Tibial artery (tissue), 4 donors: Measurements from ENCODE around the gene SULF2.
A peak's percentile ranks its signal among the peaks of the same experiment; 100 is the strongest.

Source experiments
- DNase-seq, 2 donors: peaks; one replicate each; pipeline ENCODE4 v3.0.0-alpha.2; 2019
- H3K27ac ChIP-seq, 2 donors: fragments of 200-600 bp; sonication (generic) in 1 of 2; 1 replicate in 1 of 2; 2 replicates in 1 of 2; pipeline ENCODE4 v1.5.1; 2018 to 2019; ENCODE audit warnings: mild to moderate bottlenecking in 1 of 2
- H3K27me3 ChIP-seq, 2 donors: fragments of 200-600 bp; sonication (generic) in 1 of 2; one replicate each; pipeline versions ENCODE4 v1.5.1 to v1.6.0; 2016 to 2019
- H3K36me3 ChIP-seq, 3 donors: fragments of 200-600 bp; sonication (generic) in 2 of 3; one replicate each; pipeline ENCODE4 v1.5.1; 2016 to 2019; ENCODE audit warnings: mild to moderate bottlenecking in 2 of 3
- H3K4me1 ChIP-seq, 4 donors: fragments of 200-600 bp; sonication (generic) in 2 of 4; 1 replicate in 3 of 4; 2 replicates in 1 of 4; pipeline ENCODE4 v1.5.1; 2016 to 2019
- H3K4me3 ChIP-seq, 2 donors: fragments of 200-600 bp; sonication (generic) in 1 of 2; 1 replicate in 1 of 2; 2 replicates in 1 of 2; pipeline ENCODE4 v1.5.1; 2018 to 2019; ENCODE audit warnings: mild to moderate bottlenecking in 2 of 2
- H3K9me3 ChIP-seq, 3 donors: fragments of 200-600 bp; sonication (generic) in 1 of 3; one replicate each; pipeline ENCODE4 v1.5.1; 2016 to 2019
- intact Hi-C: fragments of 100-400 bp; cut with DNase I; formaldehyde crosslinking; loops from one replicate; pipeline ENCODE4 v1.15.0; 2023; ENCODE audit warnings: low total_unique reads
- TF ChIP-seq, protein P1 (sequence below), 2 experiments: fragments of 200-600 bp in 1 of 2; fragments of 450-650 bp in 1 of 2; IDR thresholded peaks; one replicate each; pipeline ENCODE4 v1.5.1; 2017 to 2019; ENCODE audit warnings: antibody characterized with exemption in 2 of 2, mild to moderate bottlenecking in 1 of 2, moderate library complexity in 1 of 2

Gene SULF2

DNA sequence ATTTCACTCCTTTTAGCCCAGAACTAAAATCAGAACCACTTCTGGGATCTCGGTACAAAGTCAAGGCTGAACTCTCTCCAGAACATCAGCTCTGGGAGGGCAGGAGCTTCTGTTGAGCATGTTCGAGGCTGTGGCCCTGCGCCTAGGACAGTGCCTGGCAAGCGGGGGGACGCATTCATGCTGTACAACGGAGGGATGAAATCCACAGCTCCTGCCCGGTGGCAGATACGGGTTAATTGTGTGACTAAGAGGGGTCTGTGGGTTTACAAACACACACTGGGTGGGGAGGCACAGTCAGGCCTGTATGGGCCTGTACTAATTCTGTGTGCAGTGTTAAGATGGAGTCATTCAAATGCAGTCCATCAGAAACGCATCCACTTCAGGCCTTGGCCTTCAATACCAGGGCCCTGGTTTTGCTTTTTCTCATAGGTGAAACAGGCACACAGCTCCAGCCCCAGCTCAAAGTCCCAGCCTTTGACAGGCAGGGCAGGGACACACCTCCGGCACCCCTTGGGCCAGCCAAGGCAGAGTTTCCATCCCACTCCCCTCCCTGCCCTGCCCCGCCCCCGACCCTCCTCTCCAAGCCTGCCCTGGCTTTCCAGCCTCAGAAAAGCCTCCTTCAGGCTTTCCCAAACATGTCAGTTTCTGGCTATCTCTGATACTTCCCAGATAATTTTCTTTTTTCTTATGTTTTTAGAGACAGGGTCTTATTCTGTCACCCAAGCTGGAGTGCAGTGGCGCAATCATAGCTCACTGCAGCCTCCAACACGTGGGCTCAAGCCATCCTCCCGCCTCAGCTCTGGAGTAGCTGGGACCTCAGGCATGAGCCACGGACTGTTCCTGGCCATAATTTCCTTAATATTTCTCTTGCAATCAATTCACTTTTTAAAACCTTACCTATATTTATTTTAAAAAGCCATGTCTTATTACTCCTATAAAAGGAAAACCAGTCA is 109.8 kb downstream of the SULF2 start:
- Histone ChIP-seq H3K27me3 (no peaks in the 10 kb centered on the region), H3K4me1 (no peaks in the 10 kb centered on the region), H3K36me3 (peaks cover 0 to 49% (median 13%) of the 10 kb centered on the region in 3 donors), H3K27ac (no peak overlapping the region), H3K9me3 (no peaks in the 10 kb centered on the region), H3K4me3 (no peak overlapping the region)
- no peak for DNase-seq
- intact Hi-C loops = loop anchor here (5.0 kb wide), 2 partner anchors 112 to 942 kb away; partner anchors contain the start of gene SULF2
- TF ChIP-seq, protein P1, sequence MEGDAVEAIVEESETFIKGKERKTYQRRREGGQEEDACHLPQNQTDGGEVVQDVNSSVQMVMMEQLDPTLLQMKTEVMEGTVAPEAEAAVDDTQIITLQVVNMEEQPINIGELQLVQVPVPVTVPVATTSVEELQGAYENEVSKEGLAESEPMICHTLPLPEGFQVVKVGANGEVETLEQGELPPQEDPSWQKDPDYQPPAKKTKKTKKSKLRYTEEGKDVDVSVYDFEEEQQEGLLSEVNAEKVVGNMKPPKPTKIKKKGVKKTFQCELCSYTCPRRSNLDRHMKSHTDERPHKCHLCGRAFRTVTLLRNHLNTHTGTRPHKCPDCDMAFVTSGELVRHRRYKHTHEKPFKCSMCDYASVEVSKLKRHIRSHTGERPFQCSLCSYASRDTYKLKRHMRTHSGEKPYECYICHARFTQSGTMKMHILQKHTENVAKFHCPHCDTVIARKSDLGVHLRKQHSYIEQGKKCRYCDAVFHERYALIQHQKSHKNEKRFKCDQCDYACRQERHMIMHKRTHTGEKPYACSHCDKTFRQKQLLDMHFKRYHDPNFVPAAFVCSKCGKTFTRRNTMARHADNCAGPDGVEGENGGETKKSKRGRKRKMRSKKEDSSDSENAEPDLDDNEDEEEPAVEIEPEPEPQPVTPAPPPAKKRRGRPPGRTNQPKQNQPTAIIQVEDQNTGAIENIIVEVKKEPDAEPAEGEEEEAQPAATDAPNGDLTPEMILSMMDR (IDR thresholded peaks at IDR 0.05) = no peak

DNA sequence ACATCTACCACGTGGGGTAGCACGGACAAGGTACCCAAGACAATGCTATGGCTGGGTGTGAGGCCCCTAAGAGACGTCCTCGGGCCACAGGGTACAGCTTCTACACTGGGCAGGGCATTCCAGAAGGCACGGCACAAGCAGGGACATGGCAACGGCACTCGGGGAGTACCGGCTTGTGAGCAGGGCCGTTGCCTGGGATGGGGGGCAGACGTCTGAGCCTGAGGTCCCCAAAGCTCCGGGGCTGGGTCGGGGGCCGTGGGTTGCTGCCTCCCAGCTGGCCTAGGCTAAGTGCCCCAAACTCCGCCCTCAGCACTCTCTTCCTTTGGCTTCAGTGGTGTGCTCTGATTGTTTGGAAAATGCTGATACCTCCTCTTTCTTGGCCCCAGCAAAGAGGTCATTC is 110.6 kb downstream of the SULF2 start:
- H3K4me3 ChIP-seq = no peak overlapping the region
- intact Hi-C loops = loop anchor here (5.0 kb wide), 2 partner anchors 113 to 943 kb away; partner anchors contain the start of gene SULF2
- no peaks in the 10 kb centered on the region for H3K9me3 ChIP-seq
- H3K27me3 ChIP-seq = no peaks in the 10 kb centered on the region
- TF ChIP-seq, protein P1 (IDR thresholded peaks at IDR 0.05) = no peak
- peak in 1 of 2 donors; percentile 60 for DNase-seq
- no peak overlapping the region for H3K27ac ChIP-seq
- peaks cover 0 to 47% (median 10%) of the 10 kb centered on the region in 3 donors for H3K36me3 ChIP-seq
- H3K4me1 ChIP-seq = no peaks in the 10 kb centered on the region

DNA sequence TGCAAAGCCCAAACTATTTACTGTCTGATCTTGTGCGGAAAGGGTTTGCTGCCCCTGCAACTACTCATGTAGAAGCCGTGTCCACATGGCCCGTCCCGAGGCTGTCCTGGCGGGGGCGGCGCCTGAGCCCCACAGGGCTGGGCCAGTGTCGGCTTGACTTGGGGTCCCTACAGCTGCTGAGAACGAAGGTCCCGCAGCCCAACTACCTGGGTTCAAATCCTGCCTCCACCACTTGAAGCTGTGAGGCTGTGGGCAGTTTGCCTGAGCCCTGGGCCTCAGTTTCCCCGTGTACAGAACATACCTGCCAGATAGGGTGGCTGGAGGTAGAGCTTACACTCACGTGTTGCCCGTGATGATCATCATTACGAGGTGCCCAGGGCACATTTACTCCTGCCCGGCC is 111.1 kb downstream of the SULF2 start:
- intact Hi-C loops = no loop called here

DNA sequence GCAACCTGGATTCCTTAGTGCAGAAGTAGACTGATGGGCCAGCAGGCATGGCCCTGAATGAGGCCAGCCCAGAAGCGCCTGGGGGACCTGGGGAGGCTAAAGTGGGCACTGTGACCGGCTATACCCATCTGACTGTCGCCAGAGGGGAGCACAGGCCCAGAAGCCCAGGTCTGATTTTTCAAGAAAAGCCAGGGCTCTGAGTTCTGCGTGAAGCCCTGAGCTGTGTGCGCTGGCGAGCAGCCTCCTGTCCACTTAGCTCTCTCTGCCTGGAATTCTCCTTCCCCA is 111.7 kb downstream of the SULF2 start:
- Histone ChIP-seq H3K4me1 (no peaks in the 10 kb centered on the region), H3K4me3 (no peak overlapping the region), H3K36me3 (peaks cover 0 to 56% (median 11%) of the 10 kb centered on the region in 3 donors), H3K9me3 (no peaks in the 10 kb centered on the region), H3K27ac (no peak overlapping the region), H3K27me3 (no peaks in the 10 kb centered on the region)
- intact Hi-C loops = no loop called here
- DNase-seq = no peak
- TF ChIP-seq, protein P1 (IDR thresholded peaks at IDR 0.05) = no peak

More for the DNA sequence above, 111.1 kb downstream of the SULF2 start:
- Histone ChIP-seq H3K4me3 (no peak overlapping the region), H3K36me3 (peaks cover 0 to 51% (median 10%) of the 10 kb centered on the region in 3 donors), H3K27ac (no peak overlapping the region), H3K4me1 (no peaks in the 10 kb centered on the region), H3K27me3 (no peaks in the 10 kb centered on the region), H3K9me3 (no peaks in the 10 kb centered on the region)
- DNase-seq = no peak
- TF ChIP-seq, protein P1 (IDR thresholded peaks at IDR 0.05) = no peak

DNA sequence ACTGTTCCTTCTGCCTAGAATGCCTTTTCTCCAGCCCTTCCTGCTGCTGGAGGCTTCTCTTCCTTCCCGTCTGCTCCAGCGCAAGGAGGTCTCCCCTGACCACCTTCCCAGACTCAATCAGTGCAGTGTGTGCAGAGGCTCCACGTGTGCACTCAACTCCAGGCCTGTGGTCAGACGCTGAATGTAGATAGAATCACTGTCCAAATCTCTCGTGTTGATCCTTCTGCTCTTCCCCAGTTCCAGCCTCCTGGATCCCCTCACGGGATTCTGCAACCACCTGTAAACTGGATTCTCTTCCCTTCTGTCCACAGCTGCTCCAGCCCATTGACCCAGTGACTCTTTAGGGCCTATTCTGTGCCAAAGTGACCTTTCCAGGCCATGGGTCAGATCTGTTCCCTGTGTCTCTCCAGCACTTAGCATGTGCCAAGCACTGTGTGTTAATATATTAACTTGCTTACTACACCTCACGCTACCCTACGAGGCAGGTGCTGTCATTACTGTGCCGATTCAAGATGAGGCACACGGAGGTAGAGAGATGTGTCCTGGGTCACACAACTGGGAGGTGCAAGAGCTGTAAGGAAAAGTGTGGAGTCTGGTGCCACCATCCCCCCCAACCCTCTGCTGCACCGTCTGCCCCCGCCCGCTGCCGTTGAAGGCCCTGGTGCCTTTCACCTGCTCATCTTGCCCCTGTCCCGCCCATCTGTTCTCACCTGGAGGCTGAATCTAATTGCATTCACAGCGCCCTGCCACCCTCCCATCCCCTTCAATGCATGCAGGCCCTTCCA is 112.2 kb downstream of the SULF2 start:
- intact Hi-C loops = no loop called here
- Histone ChIP-seq H3K27ac (no peak overlapping the region), H3K36me3 (peaks cover 0 to 61% (median 16%) of the 10 kb centered on the region in 3 donors), H3K9me3 (no peaks in the 10 kb centered on the region), H3K4me1 (no peaks in the 10 kb centered on the region), H3K27me3 (no peaks in the 10 kb centered on the region), H3K4me3 (no peak overlapping the region)
- DNase-seq = peak in 1 of 2 donors; percentile 57
- TF ChIP-seq, protein P1 (IDR thresholded peaks at IDR 0.05) = no peak
